Measurements from ENCODE around the gene SLC6A16. TPM values are rescaled to one million over a fixed set of nuclear protein-coding genes. Genes with fewer than 3 reads are reported as not detected.
"Not testable (repeated sequence)": the region's sequence is repeated elsewhere in the genome, so short reads cannot be mapped to it uniquely, and the experiment has no call there.

Gene SLC6A16
- total and polyA plus RNA-seq, 2 of the 8 experiments (the other 6 are each of a cell fraction or from before 2014, with no cell fraction given) = 1.1 to 1.5 TPM

- H3K9ac ChIP-seq (replicated peaks in 1 of 4; ENCODE audit: extremely low read depth in 1 of 4, low read depth in 3 of 4, low read length in 3 of 4); H2BK120ac ChIP-seq (replicated peaks; ENCODE audit: low read depth, low read length); H2BK15ac ChIP-seq (ENCODE audit: low read length); H3K27ac ChIP-seq (ENCODE audit: low read depth, low read length); H4K5ac ChIP-seq (ENCODE audit: insufficient read length, low read depth, low read length); H2AFZ ChIP-seq (ENCODE audit: low read length); H3K27me3 ChIP-seq (replicated peaks in 1 of 4; ENCODE audit: control insufficient read depth in 3 of 4, extremely low read depth in 1 of 4, insufficient read depth in 3 of 4, low read length in 3 of 4); H3K79me1 ChIP-seq (ENCODE audit: low read depth, low read length); H2BK5ac ChIP-seq (ENCODE audit: low read depth, low read length); FAIRE-seq; DNase-seq (ENCODE audit: low read depth in 1 of 2, low spot score in 2 of 2); H2AK5ac ChIP-seq (ENCODE audit: low read depth, low read length); H3K18ac ChIP-seq (ENCODE audit: extremely low read depth, low read length); H3K23ac ChIP-seq (ENCODE audit: insufficient read length); H3K36me3 ChIP-seq (ENCODE audit: control insufficient read depth in 2 of 4, insufficient read depth in 4 of 4, low read length in 3 of 4); H3K4me3 ChIP-seq (ENCODE audit: extremely low read depth in 1 of 4, insufficient read depth in 2 of 4, low read depth in 3 of 4, low read length in 4 of 4); H3K14ac ChIP-seq (ENCODE audit: insufficient read length); H4K91ac ChIP-seq (replicated peaks; ENCODE audit: insufficient read length, low read length); POLR2A ChIA-PET (ENCODE audit: partially characterized antibody); H4K20me1 ChIP-seq (replicated peaks in 1 of 2; ENCODE audit: control insufficient read depth in 1 of 2, insufficient read depth in 2 of 2, low read length in 2 of 2); H3K23me2 ChIP-seq (ENCODE audit: low read depth, low read length); H2BK20ac ChIP-seq (ENCODE audit: low read length); H3K4me2 ChIP-seq (ENCODE audit: insufficient read depth in 1 of 2, low read depth in 2 of 2, low read length in 2 of 2); H3K9me3 ChIP-seq (ENCODE audit: insufficient read depth in 2 of 2, low read depth in 1 of 2, low read length in 1 of 2); H3K4ac ChIP-seq (replicated peaks; ENCODE audit: insufficient read length, low read depth, low read length); H3K4me1 ChIP-seq (replicated peaks in 1 of 4; ENCODE audit: control insufficient read depth in 3 of 4, insufficient read depth in 4 of 4, low read length in 3 of 4); H3K56ac ChIP-seq (replicated peaks; ENCODE audit: insufficient read length, low read depth, low read length); H4K8ac ChIP-seq (ENCODE audit: extremely low read depth, insufficient read depth, low read length); H2BK12ac ChIP-seq (ENCODE audit: low read depth, low read length); H3K79me2 ChIP-seq (ENCODE audit: control insufficient read depth in 1 of 2, insufficient read depth in 2 of 2, low read length in 2 of 2): not testable (repeated sequence)
- CTCF ChIA-PET (ENCODE audit: partially characterized antibody) = interaction anchor here (0.6 to 1.5 kb wide), 4 partner anchors 12 to 31 kb away, joined by 3 to 7 read pairs (median 4); no protein-coding TSS in a partner anchor
- WGBS, 2 experiments (ENCODE audit: extremely low coverage in 1 of 2, insufficient coverage in 1 of 2, insufficient read length in 1 of 2, insufficient replicate concordance in 2 of 2, low coverage in 1 of 2, low lambda C conversion rate in 2 of 2, missing lambda C conversion rate in 1 of 2) = 56% methylated on average over 2 of the region's 2 CpGs; no CpG with 5 or more reads in 1 of the 2 experiments
Observed at GRCh38 chr19:49289286-49289685, 35.7 kb downstream of the SLC6A16 start.

GRCh38 chr19:49288205-49288604 is 36.8 kb downstream of the SLC6A16 start:
- not testable (repeated sequence) for H4K91ac ChIP-seq (replicated peaks; ENCODE audit: insufficient read length, low read length); H2BK20ac ChIP-seq (ENCODE audit: low read length); H3K9me3 ChIP-seq (ENCODE audit: insufficient read depth in 2 of 2, low read depth in 1 of 2, low read length in 1 of 2); H3K4me2 ChIP-seq (ENCODE audit: insufficient read depth in 1 of 2, low read depth in 2 of 2, low read length in 2 of 2); H3K56ac ChIP-seq (replicated peaks; ENCODE audit: insufficient read length, low read depth, low read length); H3K23me2 ChIP-seq (ENCODE audit: low read depth, low read length); H3K4me1 ChIP-seq (replicated peaks in 1 of 4; ENCODE audit: control insufficient read depth in 3 of 4, insufficient read depth in 4 of 4, low read length in 3 of 4); H3K27me3 ChIP-seq (replicated peaks in 1 of 4; ENCODE audit: control insufficient read depth in 3 of 4, extremely low read depth in 1 of 4, insufficient read depth in 3 of 4, low read length in 3 of 4); H3K18ac ChIP-seq (ENCODE audit: extremely low read depth, low read length); H3K23ac ChIP-seq (ENCODE audit: insufficient read length); H2BK15ac ChIP-seq (ENCODE audit: low read length); DNase-seq (ENCODE audit: low read depth in 1 of 2, low spot score in 2 of 2); H2BK120ac ChIP-seq (replicated peaks; ENCODE audit: low read depth, low read length); H3K79me1 ChIP-seq (ENCODE audit: low read depth, low read length); H3K4me3 ChIP-seq (ENCODE audit: extremely low read depth in 1 of 4, insufficient read depth in 2 of 4, low read depth in 3 of 4, low read length in 4 of 4); H3K36me3 ChIP-seq (ENCODE audit: control insufficient read depth in 2 of 4, insufficient read depth in 4 of 4, low read length in 3 of 4); H3K79me2 ChIP-seq (ENCODE audit: control insufficient read depth in 1 of 2, insufficient read depth in 2 of 2, low read length in 2 of 2); H4K5ac ChIP-seq (ENCODE audit: insufficient read length, low read depth, low read length); H2AFZ ChIP-seq (ENCODE audit: low read length); H3K14ac ChIP-seq (ENCODE audit: insufficient read length); H4K8ac ChIP-seq (ENCODE audit: extremely low read depth, insufficient read depth, low read length); H2AK5ac ChIP-seq (ENCODE audit: low read depth, low read length); H3K9ac ChIP-seq (replicated peaks in 1 of 4; ENCODE audit: extremely low read depth in 1 of 4, low read depth in 3 of 4, low read length in 3 of 4); H4K20me1 ChIP-seq (replicated peaks in 1 of 2; ENCODE audit: control insufficient read depth in 1 of 2, insufficient read depth in 2 of 2, low read length in 2 of 2); H3K4ac ChIP-seq (replicated peaks; ENCODE audit: insufficient read length, low read depth, low read length); H2BK12ac ChIP-seq (ENCODE audit: low read depth, low read length); FAIRE-seq; H3K27ac ChIP-seq (ENCODE audit: low read depth, low read length); H2BK5ac ChIP-seq (ENCODE audit: low read depth, low read length)
- CTCF ChIA-PET (ENCODE audit: partially characterized antibody) = interaction anchor here (1.4 to 1.5 kb wide), 2 partner anchors 13 to 17 kb away, joined by 6 to 7 read pairs; no protein-coding TSS in a partner anchor
- POLR2A ChIA-PET (ENCODE audit: partially characterized antibody) = interaction anchor here (0.9 kb wide), 1 partner anchor 13 kb away, joined by 3 read pairs; no protein-coding TSS in a partner anchor
- WGBS, 2 experiments (ENCODE audit: extremely low coverage in 1 of 2, insufficient coverage in 1 of 2, insufficient read length in 1 of 2, insufficient replicate concordance in 2 of 2, low coverage in 1 of 2, low lambda C conversion rate in 2 of 2, missing lambda C conversion rate in 1 of 2) = 100% methylated on average over 4 of the region's 4 CpGs; no CpG with 5 or more reads in 1 of the 2 experiments

All from H1 (cell line).